ENCODE results near the gene DSTYK. TPM values are rescaled to one million over a fixed set of nuclear protein-coding genes. Genes with fewer than 3 reads are reported as not detected.

DSTYK gene
- total RNA-seq: 1 to 10 TPM; 3.5 to 9.0 (median 4.7) TPM
- 1 to 10 TPM; 2.9 to 4.3 TPM for polyA plus RNA-seq

GRCh38 chr1:205211169-205211838 is at the start of gene DSTYK:
TSS of gene DSTYK (minus strand) at chr1:205211702. CDS start at chr1:205211535, 167 bp downstream.
- H3K4me1 ChIP-seq: peaks cover 0 to 5% (median 0%) of the 10 kb centered on the region in 3 donors
- intact Hi-C loops (cut with DNase I): loop anchor here in 1 of 3 donors (10.0 kb wide), 1 partner anchor 87 kb away; the partner anchor contains the start of gene RBBP5
- ATAC-seq (peak; percentile 94 to 97 (median 95)), DNase-seq (peak; percentile 85 to 96 (median 90)), FAIRE-seq (no peak)
- H3K36me3 ChIP-seq: no peaks in the 10 kb centered on the region
- H3K27me3 ChIP-seq: no peaks in the 10 kb centered on the region
- peak within 1 kb of the TSS; percentile 88 to 97 (median 94) for H3K4me3 ChIP-seq
- peak within 1 kb of the TSS; percentile 76 to 95 (median 86) for H3K27ac ChIP-seq
- H3K9me3 ChIP-seq: no peaks in the 10 kb centered on the region
- WGBS, 2 donors: 0 to 1% methylated on average over 56 to 67 of the region's 67 CpGs
- TF ChIP-seq CTCF (IDR thresholded peaks at IDR 0.05): no peak

- no peak for TF ChIP-seq CTCF (IDR thresholded peaks at IDR 0.05)
- ATAC-seq (no peak), DNase-seq (peak in 1 of 6 donors; percentile 28), FAIRE-seq (no peak)
- no peaks in the 10 kb centered on the region for H3K27me3 ChIP-seq
- no peak overlapping the region for H3K4me3 ChIP-seq
- 58 to 59% methylated on average over 1 of the region's 1 CpG for WGBS, 2 donors
- intact Hi-C loops (cut with DNase I): loop anchor here in 2 of 3 donors (5.0 to 10.0 kb wide), 3 partner anchors 115 to 283 kb away; no protein-coding TSS in a partner anchor
- H3K36me3 ChIP-seq: no peaks in the 10 kb centered on the region
- no peaks in the 10 kb centered on the region for H3K9me3 ChIP-seq
- H3K4me1 ChIP-seq: no peaks in the 10 kb centered on the region
- no peak overlapping the region for H3K27ac ChIP-seq
Measured at GRCh38 chr1:205259998-205260397, 48.5 kb upstream of the DSTYK start.

- FAIRE-seq (no peak), DNase-seq (peak in 1 of 6 donors; percentile 33), ATAC-seq (no peak)
- no peak for TF ChIP-seq CTCF (IDR thresholded peaks at IDR 0.05)
- Histone ChIP-seq H3K4me3 (no peak overlapping the region), H3K9me3 (no peaks in the 10 kb centered on the region), H3K36me3 (no peaks in the 10 kb centered on the region), H3K4me1 (no peaks in the 10 kb centered on the region), H3K27me3 (no peaks in the 10 kb centered on the region), H3K27ac (no peak overlapping the region)
- WGBS, 2 donors: 54 to 57% methylated on average over 10 of the region's 10 CpGs
- intact Hi-C loops (cut with DNase I): loop anchor here in 2 of 3 donors (5.0 to 10.0 kb wide), 2 partner anchors 115 to 282 kb away; no protein-coding TSS in a partner anchor
Measured at GRCh38 chr1:205259324-205259832, 47.9 kb upstream of the DSTYK start.

GRCh38 chr1:205258719-205259118 is 47.2 kb upstream of the DSTYK start:
- Histone ChIP-seq H3K27me3 (no peaks in the 10 kb centered on the region), H3K4me3 (no peak overlapping the region), H3K4me1 (no peaks in the 10 kb centered on the region), H3K27ac (no peak overlapping the region), H3K36me3 (no peaks in the 10 kb centered on the region), H3K9me3 (no peaks in the 10 kb centered on the region)
- no peak for TF ChIP-seq CTCF (IDR thresholded peaks at IDR 0.05)
- peak in 1 of 6 donors; percentile 37 for DNase-seq
- intact Hi-C loops (cut with DNase I): loop anchor here in 2 of 3 donors (5.0 to 10.0 kb wide), 2 partner anchors 114 to 281 kb away; no protein-coding TSS in a partner anchor
- FAIRE-seq: no peak
- no peak for ATAC-seq
- 87 to 91% methylated on average over 8 of the region's 8 CpGs for WGBS, 2 donors
